Thyroid gland (tissue), 4 donors: Measurements from ENCODE around the gene OBSL1. TPM values are rescaled to one million over a fixed set of nuclear protein-coding genes. Genes with fewer than 3 reads are reported as not detected.

Experiments used
- DNase-seq, 2 donors: peaks; one replicate each; pipeline ENCODE4 v3.0.0-alpha.2; 2019
- H3K27ac ChIP-seq, 3 donors: fragments of 200-600 bp; sonication (generic); 1 replicate in 2 of 3; 2 replicates in 1 of 3; pipeline ENCODE4 v1.5.1; 2016 to 2019; ENCODE audit warnings: mild to moderate bottlenecking in 1 of 3, moderate library complexity in 1 of 3
- H3K27me3 ChIP-seq: fragments of 200-600 bp; sonication (generic); one replicate; pipeline ENCODE4 v1.5.1; 2019
- H3K36me3 ChIP-seq, 2 donors: fragments of 200-600 bp; sonication (generic); one replicate each; pipeline ENCODE4 v1.5.1; 2016 to 2019
- H3K4me1 ChIP-seq, 2 donors: fragments of 200-600 bp; sonication (generic); one replicate each; pipeline ENCODE4 v1.5.1; 2017 to 2019
- H3K4me3 ChIP-seq, 3 donors: fragments of 200-600 bp; sonication (generic); replicated peaks in 1 of 3; 1 replicate in 2 of 3; 2 replicates in 1 of 3; pipeline ENCODE4 v1.5.1; 2016; ENCODE audit warnings: mild to moderate bottlenecking in 1 of 3
- H3K9me3 ChIP-seq: fragments of 200-600 bp; sonication (generic); one replicate; pipeline ENCODE4 v1.5.1; 2017
- CTCF ChIP-seq, 6 experiments: fragments of 200-600 bp in 3 of 6; fragments of 450-650 bp in 3 of 6; sonication (generic) in 3 of 6; IDR thresholded peaks; one replicate each; pipeline ENCODE4 v1.5.1; 2016 to 2019; ENCODE audit warnings: antibody characterized with exemption in 6 of 6, mild to moderate bottlenecking in 2 of 6, inconsistent platforms in 1 of 6, moderate library complexity in 1 of 6
- POLR2A ChIP-seq, 2 donors: fragments of 450-650 bp; IDR thresholded peaks; one replicate each; pipeline ENCODE4 v1.6.1; 2017; ENCODE audit warnings: antibody characterized with exemption in 2 of 2, mild to moderate bottlenecking in 2 of 2, moderate library complexity in 1 of 2
- WGBS, 2 donors: methylation state at CpG; one replicate each; pipeline ENCODE4 v1.1.5; 2017; 5-methylcytosine and 5-hydroxymethylcytosine counted together
- intact Hi-C: fragments of 100-400 bp; cut with DNase I; formaldehyde crosslinking; loops from one replicate; pipeline ENCODE4 v1.15.1; 2023
- total RNA-seq, 4 donors: library from RNA; depleted of rRNA; stranded (reverse); fragments of >200 nt; gene quantifications; one replicate each; pipeline ENCODE4 v1.2.3, GENCODE V29; 2016

The OBSL1 gene
- total RNA-seq, 4 donors from 2014 or later, result 142 to 200 (median 170) TPM

GRCh38 chr2:219611866-219612576 lies 40.7 kb upstream of the OBSL1 start:
- H3K27ac ChIP-seq, result no peak overlapping the region
- no peaks in the 10 kb centered on the region for H3K4me1 ChIP-seq
- TF ChIP-seq POLR2A (IDR thresholded peaks at IDR 0.05) (no peak), CTCF (IDR thresholded peaks at IDR 0.05) (no peak)
- H3K9me3 ChIP-seq, result no peaks in the 10 kb centered on the region
- peaks cover 18 to 27% of the 10 kb centered on the region in 2 donors for H3K36me3 ChIP-seq
- WGBS, 2 donors, result 72 to 80% methylated on average over 7 to 12 of the region's 12 CpGs
- no peak overlapping the region for H3K4me3 ChIP-seq
- intact Hi-C loops, result no loop called here
- DNase-seq, result no peak
- no peaks in the 10 kb centered on the region for H3K27me3 ChIP-seq

- DNase-seq, result peak in 1 of 2 donors; percentile 27
- intact Hi-C loops, result no loop called here
- Histone ChIP-seq H3K9me3 (no peaks in the 10 kb centered on the region), H3K4me3 (no peak overlapping the region), H3K36me3 (peaks cover 25 to 35% of the 10 kb centered on the region in 2 donors), H3K27ac (no peak overlapping the region), H3K4me1 (no peaks in the 10 kb centered on the region), H3K27me3 (no peaks in the 10 kb centered on the region)
- 79 to 96% methylated on average over 6 to 8 of the region's 9 CpGs for whole genome bisulfite sequencing, 2 donors
- TF ChIP-seq CTCF (IDR thresholded peaks at IDR 0.05), result no peak
- TF ChIP-seq POLR2A (IDR thresholded peaks at IDR 0.05), result no peak
Observed at GRCh38 chr2:219611306-219611705, 40.0 kb upstream of the OBSL1 start.

GRCh38 chr2:219609149-219609750 lies 37.9 kb upstream of the OBSL1 start:
- no peak for DNase-seq
- WGBS, 2 donors, result 85 to 90% methylated on average over 13 of the region's 13 CpGs
- TF ChIP-seq CTCF (IDR thresholded peaks at IDR 0.05) (no peak), POLR2A (IDR thresholded peaks at IDR 0.05) (no peak)
- Histone ChIP-seq H3K27me3 (no peaks in the 10 kb centered on the region), H3K27ac (no peak overlapping the region), H3K4me3 (no peak overlapping the region), H3K36me3 (peaks cover 31 to 41% of the 10 kb centered on the region in 2 donors), H3K9me3 (no peaks in the 10 kb centered on the region), H3K4me1 (no peaks in the 10 kb centered on the region)
- intact Hi-C loops, result no loop called here

GRCh38 chr2:219608399-219608964 lies 37.1 kb upstream of the OBSL1 start:
- Histone ChIP-seq H3K4me3 (no peak overlapping the region), H3K36me3 (peaks cover 31 to 39% of the 10 kb centered on the region in 2 donors), H3K9me3 (no peaks in the 10 kb centered on the region), H3K27me3 (no peaks in the 10 kb centered on the region), H3K4me1 (no peaks in the 10 kb centered on the region), H3K27ac (no peak overlapping the region)
- intact Hi-C loops, result no loop called here
- TF ChIP-seq POLR2A (IDR thresholded peaks at IDR 0.05) (no peak), CTCF (IDR thresholded peaks at IDR 0.05) (no peak)
- no peak for DNase-seq
- 89 to 90% methylated on average over 4 to 15 of the region's 15 CpGs for WGBS, 2 donors

- Histone ChIP-seq H3K27me3 (no peaks in the 10 kb centered on the region), H3K9me3 (no peaks in the 10 kb centered on the region), H3K27ac (no peak overlapping the region), H3K4me1 (no peaks in the 10 kb centered on the region), H3K4me3 (no peak overlapping the region), H3K36me3 (peaks cover 31 to 43% of the 10 kb centered on the region in 2 donors)
- WGBS, 2 donors, result 90 to 92% methylated on average over 6 to 14 of the region's 15 CpGs
- TF ChIP-seq CTCF (IDR thresholded peaks at IDR 0.05) (no peak), POLR2A (IDR thresholded peaks at IDR 0.05) (no peak)
- intact Hi-C loops, result no loop called here
- no peak for DNase-seq
Observed at GRCh38 chr2:219607931-219608330, 36.6 kb upstream of the OBSL1 start.
